ENCODE measurements around the gene TBX2. TPM values are rescaled to one million over a fixed set of nuclear protein-coding genes. Genes with fewer than 3 reads are reported as not detected.

Gene TBX2
- total RNA-seq, 1 donor from 2014 or later = 4.8 TPM

DNA sequence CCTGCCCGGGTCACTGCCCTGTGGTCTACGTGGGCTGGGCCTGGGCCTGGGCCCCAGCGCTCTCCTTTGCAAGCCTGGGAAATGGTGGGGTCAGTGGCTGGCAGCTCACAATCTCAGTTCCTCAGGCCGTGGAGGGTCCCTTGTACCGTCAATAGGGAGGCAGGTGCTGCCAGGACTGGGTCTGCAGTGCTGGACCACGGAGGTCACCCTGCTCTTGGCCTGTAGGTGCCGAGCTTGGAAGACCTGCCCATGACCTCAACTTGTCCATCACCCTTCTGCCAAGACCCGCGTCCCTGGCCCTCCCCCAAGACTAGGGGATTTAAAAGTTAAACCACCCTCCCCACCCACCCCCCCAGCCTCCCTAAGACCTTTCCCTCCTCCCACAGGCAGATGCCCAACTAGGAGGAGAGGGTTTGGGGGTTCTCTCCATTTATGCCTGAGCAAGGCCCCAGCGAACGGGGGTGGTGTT is 2.5 kb downstream of the TBX2 start:
- DNase-seq (ENCODE audit: low read depth) = no peak

DNA sequence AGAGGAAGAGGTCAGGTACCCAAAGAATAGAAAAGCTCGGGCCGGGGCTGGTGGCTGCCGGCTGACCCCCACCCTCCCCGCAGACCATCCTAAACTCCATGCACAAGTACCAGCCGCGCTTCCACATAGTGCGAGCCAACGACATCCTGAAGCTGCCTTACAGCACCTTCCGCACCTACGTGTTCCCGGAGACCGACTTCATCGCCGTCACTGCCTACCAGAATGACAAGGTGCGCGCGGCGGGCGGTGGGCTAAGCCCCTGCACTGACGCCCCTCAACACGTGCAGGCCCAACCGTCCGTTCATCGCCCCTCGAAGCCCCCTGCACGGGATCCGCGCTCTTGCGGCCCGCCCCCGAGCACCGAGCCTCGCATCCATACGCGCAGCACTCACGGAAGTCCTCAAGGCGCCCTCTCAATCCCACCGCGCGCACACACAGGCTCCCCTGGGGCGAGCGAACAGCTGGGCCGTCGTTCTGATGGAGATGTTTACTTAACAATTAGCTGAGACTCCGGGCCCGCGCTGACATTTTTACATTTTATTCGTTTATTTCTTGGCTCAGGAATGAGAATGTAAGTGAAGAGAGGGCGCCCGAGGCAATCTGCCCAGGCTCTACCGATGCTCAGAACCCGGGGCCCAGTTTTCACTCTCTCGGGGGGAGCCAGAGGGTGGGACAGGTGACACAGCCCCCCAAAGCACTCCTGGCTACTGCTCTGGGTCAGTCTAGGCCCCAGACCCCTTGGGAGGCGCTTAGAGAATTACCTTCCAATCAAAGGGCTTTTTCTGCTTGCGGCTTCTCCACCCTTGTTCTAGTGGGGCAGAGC is 3.5 kb downstream of the TBX2 start:
- no peak for DNase-seq (ENCODE audit: low read depth)

DNA sequence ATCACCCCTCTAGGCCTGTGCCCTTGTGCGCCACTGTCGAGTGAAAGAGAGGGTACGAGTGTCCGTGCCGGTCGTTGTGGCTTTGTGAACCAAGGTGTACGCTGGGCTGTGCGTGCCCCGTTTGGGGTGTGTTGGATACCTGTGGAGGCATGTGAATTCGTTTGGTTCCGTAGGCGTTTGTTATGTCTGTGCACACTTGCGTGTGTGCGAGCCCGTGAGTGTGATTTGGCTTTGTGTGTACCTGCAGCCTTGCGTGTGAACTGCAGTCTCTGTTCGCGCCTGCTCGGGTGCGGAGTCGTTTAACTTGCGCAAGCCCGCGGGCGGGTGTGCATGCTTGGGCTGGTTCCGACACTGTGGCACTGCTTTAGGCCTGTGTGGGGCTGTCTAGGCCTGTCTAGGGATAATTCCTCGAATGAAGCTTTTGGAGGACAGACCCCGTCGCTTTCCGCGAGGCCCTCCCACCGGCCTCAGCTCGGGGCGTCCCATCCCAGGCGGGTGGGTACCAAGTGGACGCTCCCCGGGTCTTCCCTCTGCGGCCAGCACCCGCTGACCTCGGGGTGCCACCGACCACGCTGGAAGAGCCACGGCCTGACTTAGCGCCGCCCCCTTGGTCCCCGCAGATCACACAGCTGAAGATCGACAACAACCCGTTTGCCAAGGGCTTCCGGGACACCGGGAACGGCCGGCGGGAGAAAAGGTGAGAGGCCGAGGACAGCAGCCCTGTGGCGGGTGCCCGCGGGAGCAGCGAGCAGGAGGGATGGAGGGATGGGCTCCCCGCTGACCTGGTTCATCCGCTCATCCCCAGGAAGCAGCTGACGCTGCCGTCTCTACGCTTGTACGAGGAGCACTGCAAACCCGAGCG is 4.4 kb downstream of the TBX2 start:
- DNase-seq (ENCODE audit: low read depth) = no peak

DNA sequence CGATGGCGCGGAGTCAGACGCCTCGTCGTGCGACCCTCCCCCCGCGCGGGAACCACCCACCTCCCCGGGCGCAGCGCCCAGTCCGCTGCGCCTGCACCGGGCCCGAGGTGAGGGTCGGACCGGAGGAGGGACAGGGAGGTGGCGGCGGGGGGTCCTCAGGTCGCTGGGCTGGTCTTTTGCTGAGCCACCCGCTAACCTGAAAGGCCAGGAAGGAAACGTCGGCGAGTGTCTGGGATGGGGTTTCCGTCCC is 4.9 kb downstream of the TBX2 start:
- DNase-seq (ENCODE audit: low read depth) = no peak

DNA sequence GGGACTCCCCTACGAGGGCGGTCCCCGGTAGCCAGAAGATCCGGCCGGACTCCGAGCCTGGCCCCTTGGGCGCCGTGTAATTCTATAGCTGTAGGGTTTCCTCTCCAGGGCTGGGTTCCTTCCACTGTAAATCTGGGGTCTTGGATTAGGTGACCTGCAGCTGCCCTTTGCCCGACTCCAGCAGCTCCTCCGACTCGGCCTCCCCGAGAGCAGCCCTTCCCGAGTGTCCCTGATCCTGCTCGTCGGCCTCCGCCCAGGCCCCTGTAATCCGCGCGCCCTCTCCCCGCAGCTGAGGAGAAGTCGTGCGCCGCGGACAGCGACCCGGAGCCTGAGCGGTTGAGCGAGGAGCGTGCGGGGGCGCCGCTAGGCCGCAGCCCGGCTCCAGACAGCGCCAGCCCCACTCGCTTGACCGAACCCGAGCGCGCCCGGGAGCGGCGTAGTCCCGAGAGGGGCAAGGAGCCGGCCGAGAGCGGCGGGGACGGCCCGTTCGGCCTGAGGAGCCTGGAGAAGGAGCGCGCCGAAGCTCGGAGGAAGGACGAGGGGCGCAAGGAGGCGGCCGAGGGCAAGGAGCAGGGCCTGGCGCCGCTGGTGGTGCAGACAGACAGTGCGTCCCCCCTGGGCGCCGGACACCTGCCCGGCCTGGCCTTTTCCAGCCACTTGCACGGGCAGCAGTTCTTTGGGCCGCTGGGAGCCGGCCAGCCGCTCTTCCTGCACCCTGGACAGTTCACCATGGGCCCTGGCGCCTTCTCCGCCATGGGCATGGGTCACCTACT is 5.5 kb downstream of the TBX2 start:
- DNase-seq (ENCODE audit: low read depth) = no peak

DNA sequence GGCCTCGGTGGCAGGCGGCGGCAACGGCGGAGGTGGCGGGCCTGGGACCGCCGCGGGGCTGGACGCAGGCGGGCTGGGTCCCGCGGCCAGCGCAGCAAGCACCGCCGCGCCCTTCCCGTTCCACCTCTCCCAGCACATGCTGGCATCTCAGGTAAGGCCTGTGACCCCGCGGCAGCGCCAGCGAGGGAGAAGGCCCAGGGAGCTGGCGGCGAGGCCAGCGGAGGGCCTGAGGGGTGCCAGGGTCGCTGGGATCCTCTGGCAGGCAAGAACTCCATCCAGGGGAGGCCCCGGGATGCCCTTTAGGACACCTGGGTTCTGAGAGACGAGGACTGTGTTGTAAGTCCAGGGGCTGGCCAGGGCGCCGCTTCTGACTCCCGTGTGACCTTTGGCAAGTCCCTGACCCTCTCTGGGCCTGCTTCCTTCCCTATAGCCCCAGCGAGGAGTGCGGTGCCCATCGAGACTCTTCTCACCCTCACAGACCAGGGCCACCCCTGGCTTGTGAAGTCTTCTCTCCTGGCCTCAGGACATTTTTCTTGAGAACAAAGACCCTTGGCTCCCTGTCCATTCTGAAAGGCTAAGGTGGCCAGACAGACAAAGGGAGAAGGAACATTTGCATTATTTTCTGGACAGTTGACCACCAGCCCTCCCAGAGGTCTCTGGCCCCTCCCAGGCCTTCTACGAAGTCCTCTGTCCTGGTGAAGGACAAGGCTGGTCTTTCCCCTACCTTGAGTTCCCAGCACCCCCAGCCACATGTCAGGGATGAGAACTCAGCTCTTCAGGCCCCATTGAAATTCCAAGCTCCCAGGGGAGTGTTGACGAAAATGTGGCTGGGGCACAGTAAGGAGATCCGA is 6.3 kb downstream of the TBX2 start:
- DNase-seq (ENCODE audit: low read depth) = no peak

DNA sequence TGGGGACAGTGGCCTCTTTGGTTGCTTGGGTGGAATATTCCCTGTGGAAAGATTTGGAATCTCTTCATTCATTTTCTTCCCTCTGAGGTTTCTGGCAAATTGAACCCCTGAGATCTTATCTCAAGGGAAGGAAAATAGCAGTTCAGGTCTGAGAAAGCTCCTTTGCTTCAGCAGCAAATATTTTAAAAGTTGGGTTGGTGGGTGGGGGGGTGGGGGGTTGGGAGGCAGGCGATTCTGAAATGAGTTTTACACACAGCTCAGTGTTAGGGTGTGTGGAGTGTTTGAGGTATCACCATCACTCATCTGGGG is 6.8 kb downstream of the TBX2 start:
- DNase-seq (ENCODE audit: low read depth) = no peak

DNA sequence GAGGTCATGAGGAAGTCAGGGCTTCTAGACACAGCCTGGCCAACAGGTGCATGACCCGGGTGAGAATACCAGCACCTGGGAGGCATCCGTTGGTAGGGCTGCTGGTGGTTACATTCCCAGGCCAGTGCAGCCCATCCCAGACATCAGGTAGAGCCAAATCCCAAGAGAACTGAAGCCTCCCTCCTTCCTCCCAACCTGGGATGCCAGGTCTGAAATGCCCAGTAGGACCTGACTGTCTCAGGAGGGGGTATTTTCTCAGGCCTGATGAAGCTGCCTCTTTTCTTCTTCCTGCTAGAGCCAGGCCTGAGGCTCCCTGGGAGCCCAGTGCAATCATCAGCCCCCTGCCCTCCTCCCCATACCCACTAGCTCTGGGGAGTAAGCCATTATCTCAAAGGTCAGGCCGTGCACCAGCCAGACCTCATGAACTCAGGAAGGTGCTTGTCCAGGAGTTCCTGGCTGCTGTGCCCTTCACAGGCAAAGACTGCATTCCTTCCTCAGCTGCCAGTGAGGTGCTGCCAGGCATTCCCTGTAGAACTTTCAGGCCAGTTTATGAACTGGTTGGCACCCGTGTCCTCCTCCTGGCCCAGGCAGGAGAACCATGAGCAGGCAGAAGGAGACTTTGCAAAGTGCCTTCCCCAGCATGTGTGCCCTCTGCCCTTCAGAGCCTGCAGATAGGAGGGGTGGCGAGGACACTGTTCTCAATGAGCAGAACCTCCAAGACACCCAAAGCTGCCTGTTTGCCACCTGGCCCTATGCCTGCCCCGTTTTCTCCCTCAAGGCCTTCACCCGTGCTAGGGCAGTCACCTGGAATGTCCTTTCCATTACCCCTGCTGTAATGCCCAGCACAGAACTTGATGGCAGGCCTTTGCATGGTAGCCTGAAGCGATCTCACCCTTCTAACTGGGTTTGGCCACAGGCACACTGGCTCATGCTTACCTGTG is 7.6 kb downstream of the TBX2 start:
- DNase-seq (ENCODE audit: low read depth) = no peak

DNA sequence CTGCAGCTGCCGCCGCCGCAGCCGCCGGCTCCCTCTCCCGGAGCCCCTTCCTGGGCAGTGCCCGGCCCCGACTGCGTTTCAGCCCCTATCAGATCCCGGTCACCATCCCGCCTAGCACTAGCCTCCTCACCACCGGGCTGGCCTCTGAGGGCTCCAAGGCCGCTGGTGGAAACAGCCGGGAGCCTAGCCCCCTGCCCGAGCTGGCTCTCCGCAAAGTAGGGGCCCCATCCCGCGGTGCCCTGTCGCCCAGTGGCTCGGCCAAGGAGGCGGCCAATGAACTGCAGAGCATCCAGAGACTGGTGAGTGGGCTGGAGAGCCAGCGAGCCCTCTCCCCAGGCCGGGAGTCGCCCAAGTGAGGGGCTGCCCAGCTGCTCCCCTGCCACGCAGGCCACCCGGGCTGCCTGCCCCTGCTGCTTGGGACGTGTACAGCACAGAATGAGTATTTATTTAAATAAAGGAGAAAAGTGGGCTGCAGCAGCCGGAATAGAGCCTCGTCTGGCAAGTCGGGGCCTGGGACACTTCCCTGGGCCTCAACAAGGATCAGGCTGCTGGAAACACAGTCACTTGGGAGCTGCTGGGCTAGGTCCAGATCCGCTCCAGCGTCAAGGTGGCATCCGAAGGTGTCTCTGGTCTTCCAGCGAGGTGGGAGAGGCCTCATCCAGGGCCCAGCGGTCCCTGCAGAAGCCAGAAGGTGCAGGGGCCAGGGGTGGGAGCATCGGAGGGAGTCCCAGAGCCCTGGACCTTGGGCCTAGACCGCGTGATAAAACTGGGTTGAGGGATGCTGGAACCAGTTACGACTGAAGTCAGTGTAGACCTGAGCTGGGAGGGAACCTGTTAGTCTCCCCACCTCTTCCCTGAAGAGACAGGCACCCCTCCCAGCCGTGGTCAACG is 8.8 kb downstream of the TBX2 start:
- no peak for DNase-seq (ENCODE audit: low read depth)

DNA sequence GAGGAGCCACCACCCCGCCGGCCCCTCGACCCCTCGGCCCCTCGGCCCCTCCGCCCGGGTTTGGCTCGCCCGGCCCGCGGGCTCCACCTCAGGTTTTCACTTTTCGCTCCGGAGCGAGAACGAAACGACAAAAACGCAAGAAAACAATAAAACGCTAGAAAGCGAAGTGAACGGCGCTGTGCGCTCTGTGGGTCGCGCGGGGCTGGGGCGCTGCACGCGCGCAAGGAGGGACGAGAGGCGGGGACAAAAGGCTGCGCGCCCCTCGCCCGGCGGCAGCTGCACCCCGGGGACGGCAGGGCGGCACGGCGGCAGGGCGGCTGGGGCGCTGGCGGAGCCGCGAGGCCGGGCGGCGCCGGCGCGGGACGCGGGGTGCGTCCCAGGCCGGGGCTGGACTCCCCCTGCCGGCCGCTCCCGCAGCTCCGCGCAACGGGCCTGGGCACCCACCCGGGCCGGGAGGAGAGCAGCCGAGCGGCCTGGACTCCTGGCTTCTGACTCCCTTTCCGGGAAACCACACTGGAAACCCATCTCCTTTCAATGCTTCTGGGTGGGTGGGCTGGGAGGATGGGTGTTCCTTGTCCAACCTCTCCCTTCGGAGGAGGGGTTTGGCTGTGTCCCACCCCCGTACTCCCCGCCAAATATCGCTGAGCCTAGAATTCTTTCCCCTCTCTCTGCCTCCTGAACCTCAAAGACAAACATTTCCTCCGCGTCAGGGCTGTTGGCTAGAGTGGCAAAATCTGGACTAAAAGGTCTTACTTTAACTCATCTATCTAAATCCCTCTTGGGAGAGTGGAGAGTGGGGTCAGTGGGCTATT is 9.9 kb downstream of the TBX2 start:
- no peak for DNase-seq (ENCODE audit: low read depth)

DNA sequence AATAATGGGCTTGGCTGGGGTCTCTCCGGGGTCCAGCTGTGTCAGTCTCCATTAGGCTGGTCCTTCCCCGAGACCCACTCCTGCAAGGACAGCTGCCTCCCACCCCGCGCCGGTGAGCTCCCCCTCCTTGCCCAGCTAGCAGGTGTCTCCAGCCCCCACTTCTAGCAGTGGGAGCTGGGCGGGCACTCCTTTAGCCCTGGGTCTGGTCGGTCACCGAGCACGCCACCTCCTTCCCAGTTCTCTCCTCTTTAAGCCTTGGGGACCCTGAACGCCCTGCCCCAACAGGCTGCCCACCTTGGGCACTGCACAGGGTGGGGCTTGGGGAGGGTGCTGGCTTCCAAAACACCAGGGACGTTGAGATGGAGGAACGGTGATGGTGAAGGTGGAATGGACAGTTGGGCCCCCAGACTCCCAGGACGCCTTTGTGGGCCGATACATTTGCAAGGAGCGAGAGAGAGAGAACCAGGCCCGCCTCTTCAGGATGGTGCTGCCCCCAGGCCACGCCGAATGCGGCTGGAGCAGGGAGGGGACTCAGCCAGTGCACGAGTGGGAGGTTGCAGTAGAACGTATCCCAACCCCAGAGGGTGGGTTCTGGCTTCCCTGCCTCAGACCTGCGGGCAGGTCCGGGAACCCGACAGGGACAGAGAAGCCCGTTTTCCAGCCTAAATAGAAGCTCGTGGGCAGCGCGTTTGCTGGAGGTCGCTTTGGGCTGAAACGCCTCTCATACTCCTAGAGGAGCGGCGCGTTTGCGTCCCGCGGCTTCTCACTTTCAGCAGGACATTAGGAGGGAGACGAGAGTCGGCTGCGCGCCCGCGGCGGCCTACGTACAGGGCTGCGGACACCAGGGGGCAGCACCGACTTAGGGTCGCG is 10.7 kb downstream of the TBX2 start:
- no peak for DNase-seq (ENCODE audit: low read depth)

DNA sequence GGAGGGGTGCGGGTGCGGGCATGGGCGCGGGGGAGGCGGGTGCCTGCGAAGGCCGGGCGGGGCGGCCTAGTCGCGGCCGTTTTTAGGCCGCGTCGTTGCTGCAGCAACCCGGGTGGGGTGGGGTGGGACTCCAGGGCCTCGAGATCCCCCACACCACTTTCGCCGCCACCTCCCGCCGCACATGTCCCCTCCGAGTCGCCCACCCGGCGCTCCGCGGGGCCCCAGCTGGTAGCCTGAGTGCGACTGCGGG is 11.3 kb downstream of the TBX2 start:
- no peak for DNase-seq (ENCODE audit: low read depth)

DNA sequence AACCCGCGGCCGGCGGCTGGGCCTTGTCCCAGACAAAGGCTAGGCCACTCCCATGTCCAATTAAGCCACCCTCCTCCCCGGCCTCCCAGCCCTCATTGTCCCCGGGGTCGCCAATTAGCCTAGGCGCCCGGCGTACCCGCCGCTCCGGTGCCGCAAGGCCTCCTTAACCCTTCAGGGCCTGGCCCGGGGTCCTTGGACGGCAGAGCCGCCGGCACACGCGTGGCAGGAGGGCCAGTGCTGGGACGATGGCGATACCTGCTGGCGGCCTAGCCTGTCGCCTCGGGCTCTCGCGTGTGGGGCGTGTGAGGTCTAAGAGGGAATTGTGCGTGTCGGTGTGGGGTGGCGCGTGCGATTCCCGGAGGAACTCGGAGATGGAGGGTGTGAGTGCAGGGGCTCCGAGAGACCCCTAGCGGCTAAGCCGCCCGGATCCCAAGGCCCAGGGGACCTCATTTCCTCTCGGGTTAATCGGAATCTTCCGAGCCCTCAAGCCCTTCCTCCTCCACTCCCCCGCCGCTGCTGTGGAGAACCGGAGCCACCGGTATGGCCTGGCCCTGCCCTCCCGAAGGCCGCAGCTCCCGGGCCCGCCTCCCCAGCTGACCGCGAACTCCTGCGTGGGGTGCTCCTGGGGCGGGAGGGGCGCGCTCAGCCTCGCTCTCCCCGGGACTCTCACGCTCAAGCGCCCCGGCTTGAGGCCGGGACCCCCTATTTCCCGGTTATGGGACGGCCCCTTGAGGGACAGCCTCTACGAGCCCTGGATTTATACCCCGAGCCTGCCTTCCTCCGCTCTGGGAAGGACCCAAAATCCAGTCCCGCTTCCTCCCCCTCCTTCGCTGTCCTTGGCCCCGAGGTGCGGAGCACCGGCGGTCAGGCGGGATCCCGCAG is 11.9 kb downstream of the TBX2 start:
- no peak for DNase-seq (ENCODE audit: low read depth)

DNA sequence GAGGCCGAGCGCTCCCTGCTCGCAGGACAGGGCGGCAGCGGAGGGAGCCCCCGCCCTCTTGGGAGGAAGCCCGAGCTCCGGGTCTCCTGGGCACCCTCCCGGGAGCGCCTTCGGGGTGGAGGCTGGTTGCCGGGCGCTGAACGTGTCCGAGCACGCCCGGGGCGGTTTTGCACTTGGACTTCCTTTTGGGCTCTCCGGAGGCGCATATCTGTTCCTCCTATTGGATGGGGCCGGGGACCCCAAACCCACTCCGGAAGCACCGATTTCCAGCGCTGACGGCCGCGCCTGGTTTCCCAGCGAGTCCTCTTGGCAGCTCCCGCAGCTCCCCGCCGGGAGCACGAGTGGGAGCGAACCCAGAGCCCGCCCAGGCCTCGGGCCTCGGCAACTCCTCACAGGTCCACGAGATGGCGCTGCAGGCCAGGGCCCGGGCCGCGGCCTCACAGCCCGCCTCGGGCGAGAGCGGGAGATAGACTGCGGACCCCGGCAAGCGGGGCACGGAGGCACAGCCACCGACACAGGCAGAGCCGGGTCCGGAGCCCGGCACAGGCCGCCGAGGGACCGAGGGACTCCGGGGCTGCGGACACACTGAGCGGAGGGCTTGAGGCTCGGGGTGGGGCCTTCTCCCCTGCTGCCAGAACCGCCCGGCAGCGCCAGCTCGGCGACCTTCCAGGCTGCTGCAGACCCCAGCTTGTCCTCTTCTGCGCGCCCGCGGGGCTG is 12.7 kb downstream of the TBX2 start:
- DNase-seq (ENCODE audit: low read depth) = no peak

DNA sequence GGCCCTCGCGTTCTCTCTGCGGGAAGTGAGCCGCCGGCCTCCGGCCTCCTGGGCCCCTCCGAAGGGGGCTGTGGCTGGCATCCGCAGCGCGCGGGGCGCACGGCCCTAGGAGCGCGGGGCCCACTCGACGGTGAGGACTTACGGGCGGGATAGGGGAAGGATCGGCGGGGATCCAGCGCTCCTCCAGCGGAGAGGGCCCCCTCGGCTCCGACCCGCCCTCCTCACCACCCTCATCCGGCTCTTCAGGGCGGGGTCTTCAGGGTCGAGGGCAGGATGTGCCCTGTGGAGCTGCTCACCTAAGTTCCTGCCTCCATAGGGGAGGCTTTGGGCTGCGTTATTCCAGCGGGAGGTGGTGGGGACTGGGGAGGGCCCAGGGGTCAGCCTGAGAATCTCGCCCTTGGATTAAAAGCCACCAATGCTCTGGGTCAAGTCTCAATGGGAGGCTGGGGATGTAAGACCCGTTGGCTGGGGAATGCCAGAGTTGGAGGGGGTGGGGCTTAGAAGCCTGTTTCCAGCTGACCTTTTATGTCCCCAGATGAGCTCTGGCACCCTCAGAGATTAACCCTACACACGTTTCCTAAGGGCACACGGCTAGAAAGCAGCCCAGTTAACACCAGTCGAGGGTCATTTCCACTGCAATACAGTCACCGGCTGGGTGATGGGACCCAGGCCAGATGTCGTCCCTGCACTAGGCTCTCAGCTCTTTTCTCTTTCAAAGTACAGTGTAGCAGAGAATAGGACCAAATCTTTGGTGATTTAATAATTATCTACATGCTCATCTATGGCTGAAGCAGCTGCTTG is 13.4 kb downstream of the TBX2 start:
- no peak for DNase-seq (ENCODE audit: low read depth)
